GM12892 (cell line): ENCODE data around the gene RNF175.

Source experiments
- POLR2A ChIP-seq: IDR thresholded peaks from 2 replicates; pipeline ENCODE4 v1.6.1; 2011; ENCODE audit warnings: low read depth, low read length, control low read depth
- POLR2AphosphoS5 ChIP-seq: IDR thresholded peaks from 2 replicates; pipeline ENCODE4 v1.6.1; 2011; ENCODE audit warnings: low read depth, low read length, control low read depth
- TAF1 ChIP-seq: IDR thresholded peaks from 2 replicates; pipeline ENCODE4 v1.6.1; 2011; ENCODE audit warnings: low read depth, mild to moderate bottlenecking, control low read depth, low read length, borderline replicate concordance

GRCh38 chr4:153713866-153714646 is 45.8 kb downstream of the RNF175 start:
- TF ChIP-seq POLR2AphosphoS5: no peak
- no peak for TF ChIP-seq POLR2A
- no peak for TF ChIP-seq TAF1
